ENCODE results near the gene CD38.
"Not testable (repeated sequence)": the region's sequence is repeated elsewhere in the genome, so short reads cannot be mapped to it uniquely, and the experiment has no call there.

Gene CD38

DNA sequence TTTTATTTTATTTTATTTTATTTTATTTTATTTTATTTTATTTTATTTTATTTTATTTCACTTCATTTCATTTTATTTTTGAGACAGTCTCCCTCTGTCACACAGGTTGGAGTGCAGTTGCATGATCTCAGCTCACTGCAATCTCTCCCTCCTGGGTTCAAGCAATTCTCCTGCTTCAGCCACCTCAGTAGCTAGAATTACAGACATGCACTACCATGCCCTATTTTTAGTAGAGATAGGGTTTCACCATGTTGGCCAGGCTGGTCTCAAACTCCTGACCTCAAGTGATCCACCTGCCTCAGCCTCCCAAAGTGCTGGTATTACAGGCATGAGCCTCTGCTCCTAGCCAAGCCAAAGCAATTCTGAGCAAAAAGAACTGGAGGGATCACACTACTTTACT, 24.4 kb downstream of the CD38 start:
- DNase-seq: not testable (repeated sequence)

DNA sequence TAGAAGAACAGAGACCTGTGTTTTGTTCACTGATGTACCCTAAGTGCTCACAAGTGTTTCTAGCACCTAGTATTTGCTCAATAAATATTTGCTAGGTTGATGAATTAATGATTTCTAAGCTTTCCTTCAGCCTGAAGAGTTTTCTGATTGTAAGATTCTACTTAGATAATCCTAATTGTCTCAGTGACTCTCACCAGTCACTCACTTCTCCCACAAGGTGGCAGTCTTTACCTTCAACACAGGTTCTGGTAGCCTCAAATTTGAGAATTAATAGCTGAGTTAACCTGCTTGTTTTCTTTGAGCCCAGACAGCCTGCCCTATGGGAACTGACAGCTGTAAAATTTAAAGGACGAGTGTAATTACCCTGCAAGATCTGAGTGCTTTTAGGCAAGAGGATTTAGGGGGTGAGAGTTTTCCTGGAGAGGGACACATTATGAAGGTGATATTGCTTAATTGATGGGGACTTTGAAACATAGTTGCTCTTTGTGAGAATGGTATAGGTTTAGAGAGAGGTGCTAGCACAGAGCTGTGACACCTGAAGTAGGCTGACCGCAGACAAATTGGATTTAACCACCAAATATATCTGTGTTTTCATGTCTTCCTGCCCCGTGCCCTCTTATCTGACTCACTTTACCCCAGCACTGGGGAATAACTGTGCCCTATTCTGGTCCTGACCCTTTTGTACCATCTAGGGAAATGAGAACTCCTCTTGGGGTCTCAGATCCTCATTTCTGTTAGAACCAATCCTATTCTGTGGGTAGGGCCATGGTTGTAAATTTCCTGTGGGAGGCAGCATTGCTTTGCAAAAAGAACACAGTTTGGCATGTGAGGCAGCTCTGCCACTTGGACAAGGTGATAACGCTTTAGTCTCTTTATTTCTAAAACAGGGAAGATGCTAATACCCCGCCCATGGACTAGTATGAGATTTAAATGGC, 27.7 kb downstream of the CD38 start:
- peak; percentile 53 for DNase-seq

DNA sequence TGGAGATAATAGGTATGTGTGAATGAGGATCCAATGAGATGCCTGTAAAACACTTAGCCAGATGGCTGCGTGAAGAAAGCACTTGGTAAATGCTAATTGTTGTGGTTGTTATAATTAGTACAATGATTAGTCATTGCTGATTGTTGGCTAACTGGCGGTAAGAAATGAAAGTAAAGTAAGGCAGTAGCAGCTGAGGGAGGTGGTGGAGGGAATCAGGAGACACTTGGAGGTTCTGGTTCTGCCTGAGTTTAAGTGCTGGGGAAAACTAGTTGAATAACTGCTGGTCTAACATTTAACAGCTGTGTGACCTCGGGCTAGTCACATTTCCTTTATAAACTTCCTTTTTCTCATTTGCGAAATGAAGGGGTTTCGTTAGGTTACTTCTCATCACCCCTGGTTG, 30.9 kb downstream of the CD38 start:
- DNase-seq: no peak

DNA sequence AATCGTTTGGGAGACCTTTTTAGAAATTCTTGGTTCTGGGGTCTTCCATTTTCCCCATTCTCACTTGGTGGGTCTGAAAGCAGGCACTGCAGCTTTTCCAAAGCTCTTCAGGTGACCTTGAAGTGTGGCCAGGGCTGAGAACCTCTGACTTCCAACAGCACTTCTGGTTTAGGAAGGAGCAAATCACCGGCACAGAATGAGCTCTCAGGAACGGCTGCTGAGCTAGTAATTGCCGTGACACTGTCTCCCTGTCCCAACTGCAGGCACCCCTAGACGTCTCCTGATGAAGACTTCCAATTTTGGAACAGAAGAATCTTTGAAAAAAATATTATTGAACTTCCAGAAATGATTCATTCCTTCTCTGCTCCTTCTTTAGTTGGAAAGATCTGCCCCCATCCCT, 31.3 kb downstream of the CD38 start:
- DNase-seq: no peak

GRCh38 chr4:15811703-15812337, 33.7 kb downstream of the CD38 start:
- DNase-seq: no peak

DNA sequence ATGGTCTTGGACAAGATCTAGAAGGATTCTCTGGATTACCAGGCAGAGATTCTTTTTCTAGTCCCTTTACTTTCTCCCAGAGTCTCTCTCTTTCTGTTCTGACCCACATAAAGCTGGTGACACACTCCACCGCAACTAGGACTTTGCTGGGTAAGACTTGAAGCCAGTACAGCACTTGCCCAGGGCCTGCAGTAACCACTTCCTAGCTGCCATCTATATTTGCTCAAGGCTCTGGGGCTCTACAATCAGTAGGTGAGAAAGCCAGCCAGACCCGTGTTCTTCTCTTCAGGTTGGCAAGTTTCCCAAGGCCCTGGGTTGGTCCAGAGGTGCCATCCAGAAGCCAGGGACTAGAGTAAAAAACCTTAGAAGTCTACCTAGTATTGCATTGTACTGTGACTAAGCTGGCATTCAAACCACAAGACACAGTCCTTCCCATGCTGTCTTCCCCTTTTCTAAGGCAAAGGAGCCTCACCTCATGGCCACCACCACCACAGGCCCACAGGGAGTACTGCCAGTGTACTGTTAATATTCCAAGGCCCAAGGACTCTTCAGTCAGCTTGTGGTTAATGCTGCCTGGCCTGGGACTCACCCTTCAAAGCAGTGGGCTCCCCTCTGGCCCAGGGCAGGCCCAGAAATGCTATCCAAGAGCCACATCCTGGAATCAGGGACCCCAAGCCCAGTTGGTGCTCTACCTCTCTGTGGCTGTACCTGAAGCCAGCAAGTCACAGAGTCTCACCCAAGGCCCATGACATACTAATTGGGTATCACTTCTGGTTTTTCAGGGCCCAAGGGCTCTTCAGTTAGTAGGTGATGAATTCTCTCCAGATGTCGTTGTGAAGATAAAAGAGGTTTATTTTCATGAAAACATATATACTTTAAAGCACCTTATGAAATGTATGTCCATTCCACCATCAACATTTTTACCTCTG, 54.7 kb downstream of the CD38 start:
- DNase-seq: no peak

GRCh38 chr4:15833801-15834200, 55.7 kb downstream of the CD38 start:
- DNase-seq: no peak

- DNase-seq: no peak
These were observed 58.2 kb downstream of the CD38 start for GRCh38 chr4:15836362-15836761.

GRCh38 chr4:15837591-15837990, 59.5 kb downstream of the CD38 start:
- no peak for DNase-seq

GRCh38 chr4:15841194-15841730, 63.1 kb downstream of the CD38 start:
- DNase-seq: not testable (repeated sequence)

- DNase-seq: no peak
These were observed 69.6 kb downstream of the CD38 start for GRCh38 chr4:15847746-15848145.

- no peak for DNase-seq
These were observed 70.2 kb downstream of the CD38 start for GRCh38 chr4:15848191-15848842.

GRCh38 chr4:15851969-15852368, 73.8 kb downstream of the CD38 start:
- DNase-seq: no peak

DNA sequence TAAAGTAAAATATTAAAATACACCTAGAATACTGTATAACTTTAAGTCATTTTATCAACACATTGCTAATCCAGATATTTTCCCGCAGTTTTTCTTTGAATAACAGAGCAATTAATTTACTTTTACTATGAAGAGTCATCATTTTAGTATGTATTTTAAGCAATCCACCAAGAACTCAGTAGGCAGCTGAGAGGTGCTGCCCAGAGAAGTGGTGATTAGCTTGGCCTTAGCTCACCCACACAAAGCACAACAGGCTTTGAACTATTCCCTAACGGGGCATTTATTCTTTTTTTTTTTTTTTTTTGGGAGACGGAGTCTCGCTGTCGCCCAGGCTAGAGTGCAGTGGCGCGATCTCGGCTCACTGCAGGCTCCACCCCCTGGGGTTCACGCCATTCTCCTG, 74.4 kb downstream of the CD38 start:
- no peak for DNase-seq

DNA sequence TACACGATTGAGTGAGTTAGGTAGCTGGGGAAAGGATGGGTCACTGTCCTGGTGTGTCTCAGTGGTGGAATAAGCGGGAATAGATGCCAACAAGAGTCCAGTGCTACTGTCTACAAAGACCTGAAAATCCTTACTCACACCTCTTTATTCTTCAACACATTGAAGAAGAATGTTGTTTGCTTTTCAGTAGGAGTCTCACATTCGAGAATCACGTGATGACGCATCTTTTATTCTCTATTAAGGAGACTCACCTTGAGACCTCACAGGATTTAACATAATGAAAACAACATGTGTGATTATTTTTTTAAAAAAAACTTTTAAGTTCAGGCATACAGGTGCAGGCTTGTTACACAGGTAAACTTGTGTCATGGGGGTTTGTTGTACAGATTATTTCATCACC, 75.2 kb downstream of the CD38 start:
- DNase-seq: no peak

DNA sequence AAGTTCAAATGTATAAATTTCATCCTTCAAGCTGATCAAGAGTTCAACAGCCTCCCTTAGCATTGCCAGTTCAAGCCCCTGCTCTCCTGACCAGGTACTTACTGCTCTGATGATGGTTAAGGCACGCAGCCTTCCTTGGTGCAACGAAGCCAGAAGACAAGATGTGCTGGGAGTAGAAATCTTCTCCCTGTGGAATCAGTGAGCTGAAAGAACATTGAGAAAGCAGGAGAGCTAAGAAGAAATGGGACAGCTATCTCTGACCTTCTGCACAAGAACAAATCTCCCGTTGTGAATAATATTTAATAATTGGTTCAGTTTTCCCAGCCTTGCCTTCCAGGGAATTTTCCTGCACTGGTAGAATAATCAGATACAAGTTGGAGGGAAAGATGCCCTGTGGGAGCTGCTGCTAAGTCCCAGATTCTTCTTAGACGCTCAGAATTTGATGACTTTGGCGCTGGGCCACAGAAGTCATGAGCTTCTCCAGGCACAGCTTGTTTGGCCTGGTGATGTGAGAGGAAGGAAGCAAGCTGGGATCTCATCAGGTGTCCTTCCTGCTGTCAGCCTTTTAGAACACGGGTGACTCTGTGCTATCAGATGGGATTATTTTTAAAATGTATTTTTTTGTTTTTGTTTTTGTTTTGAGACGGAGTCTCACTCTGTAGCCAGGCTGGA, 77.8 kb downstream of the CD38 start:
- DNase-seq: peak; percentile 10

DNA sequence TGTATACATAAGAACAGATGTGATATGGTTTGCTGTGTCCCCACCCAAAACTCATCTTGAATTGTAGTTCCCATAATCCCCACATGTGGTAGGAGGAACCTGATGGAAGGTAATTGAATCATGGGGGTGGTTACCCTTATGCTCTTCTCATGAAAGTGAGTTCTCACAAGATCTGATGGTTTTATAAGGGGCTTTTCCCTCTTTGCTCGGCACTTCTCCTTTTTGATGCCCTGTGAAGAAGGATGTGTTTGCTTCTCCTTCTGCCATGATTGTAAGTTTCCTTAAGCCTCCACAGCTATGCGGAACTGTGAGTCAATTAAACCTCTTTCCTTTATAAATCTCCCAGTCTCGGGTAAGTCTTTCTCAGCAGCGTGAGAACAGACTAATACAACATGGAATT, 83.1 kb downstream of the CD38 start:
- DNase-seq: not testable (repeated sequence)

DNA sequence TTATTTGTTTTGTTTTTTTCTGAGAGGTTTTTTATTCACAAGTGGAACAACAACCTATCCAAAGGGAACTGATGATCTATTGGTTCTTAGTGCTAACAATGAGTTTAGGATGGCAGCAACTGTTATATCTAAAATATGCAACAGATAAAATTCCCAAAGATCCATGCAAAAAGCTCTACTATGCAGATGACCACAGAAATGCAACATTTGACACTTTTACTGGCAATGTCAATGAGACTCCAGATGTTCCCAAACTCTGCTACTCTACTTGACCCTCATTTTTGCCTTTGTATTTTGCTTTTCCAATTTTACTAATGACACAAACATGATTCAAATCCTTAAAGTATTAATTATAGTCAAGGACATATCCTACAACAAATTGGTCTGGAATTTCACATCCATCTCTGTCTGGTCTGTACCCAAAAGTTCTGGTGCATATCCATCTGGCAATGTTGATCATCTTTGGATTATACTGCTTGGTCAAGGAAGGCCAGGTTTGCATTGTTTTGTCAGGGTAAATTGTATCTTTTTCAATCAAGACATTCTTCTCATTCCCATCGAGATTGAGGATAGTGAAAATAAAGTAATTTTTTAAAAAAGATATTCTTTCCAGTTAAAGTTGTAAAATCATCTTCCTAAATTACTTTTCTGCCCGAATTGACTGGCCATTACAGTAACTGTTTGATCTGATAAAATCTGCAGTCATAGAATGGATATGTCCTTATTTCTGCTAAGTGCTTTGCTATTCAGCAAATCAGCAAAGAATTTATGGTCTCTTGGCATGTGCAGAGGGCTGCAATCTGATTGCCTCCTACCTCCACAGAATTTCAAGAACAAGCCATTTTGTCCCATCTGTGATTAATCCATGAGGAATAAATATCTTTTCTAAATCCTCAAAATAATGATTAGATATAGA, 86.8 kb downstream of the CD38 start:
- no peak for DNase-seq

GRCh38 chr4:15868111-15868510, 90.0 kb downstream of the CD38 start:
- no peak for DNase-seq

GRCh38 chr4:15868826-15869413, 90.8 kb downstream of the CD38 start:
- no peak for DNase-seq

All from COR-L47 (cell line).